HepG2 (cell line): ENCODE measurements around the gene NAV2.

Experiments used
- CHD2 ChIP-seq: IDR thresholded peaks from 2 replicates; pipeline ENCODE4 v1.6.1; 2011; ENCODE audit warnings: low read depth, low read length, improper control_type of control experiment
- SCMH1 ChIP-seq: sonication (generic); formaldehyde crosslinking; IDR thresholded peaks from 2 replicates; pipeline ENCODE4 v1.9.0; 2021; ENCODE audit warnings: missing genetic modification reagents, mild to moderate bottlenecking, borderline replicate concordance

- no peak for TF ChIP-seq CHD2
- TF ChIP-seq SCMH1 = no peak
These were observed 120.3 kb downstream of the NAV2 start for GRCh38 chr11:19832901-19833300.
